Neuronal stem cell (in vitro differentiated cells): ENCODE measurements around the gene KEAP1.
A peak's percentile ranks its signal among the peaks of the same experiment; 100 is the strongest.

Source experiments
- DNase-seq: peaks from one replicate; pipeline ENCODE4 v3.0.0-alpha.2; 2013; ENCODE audit warnings: low spot score
- H2AFZ ChIP-seq: one replicate; pipeline ENCODE4 v1.6.1; 2013; ENCODE audit warnings: mild to moderate bottlenecking, low read length, inconsistent platforms
- H2AK5ac ChIP-seq: 2 replicates; pipeline ENCODE4 v1.6.1; 2013; ENCODE audit warnings: low read depth, mild to moderate bottlenecking, inconsistent platforms, low read length, moderate library complexity, mixed read lengths
- H2BK120ac ChIP-seq: 2 replicates; pipeline ENCODE4 v1.6.1; 2013; ENCODE audit warnings: low read depth, mild to moderate bottlenecking, inconsistent platforms, low read length, moderate library complexity, mixed read lengths
- H2BK12ac ChIP-seq: one replicate; pipeline ENCODE4 v1.6.1; 2013; ENCODE audit warnings: low read length, inconsistent platforms
- H2BK15ac ChIP-seq: 2 replicates; pipeline ENCODE4 v1.6.1; 2013; ENCODE audit warnings: mild to moderate bottlenecking, low read length, inconsistent platforms, mixed read lengths
- H2BK5ac ChIP-seq: one replicate; pipeline ENCODE4 v1.6.1; 2013; ENCODE audit warnings: inconsistent platforms, mild to moderate bottlenecking, low read length, moderate library complexity
- H3K14ac ChIP-seq: one replicate; pipeline ENCODE4 v1.6.1; 2013; ENCODE audit warnings: low read length, inconsistent platforms
- H3K18ac ChIP-seq: 2 replicates; pipeline ENCODE4 v1.6.1; 2013; ENCODE audit warnings: low read length, inconsistent platforms
- H3K23ac ChIP-seq: 2 replicates; pipeline ENCODE4 v1.6.1; 2013; ENCODE audit warnings: low read depth, mild to moderate bottlenecking, mixed read lengths, low read length, inconsistent platforms; ENCODE audit not compliant: poor library complexity
- H3K27ac ChIP-seq: replicated peaks from 3 replicates; pipeline ENCODE4 v1.5.1; 2013; ENCODE audit warnings: low read length, inconsistent platforms
- H3K27me3 ChIP-seq, 3 experiments: 2 replicates each; pipeline ENCODE4 v1.6.1; 2013; ENCODE audit warnings: low read length in 3 of 3, mild to moderate bottlenecking in 2 of 3, inconsistent platforms in 1 of 3, low read depth in 1 of 3, mixed read lengths in 1 of 3, moderate library complexity in 1 of 3; ENCODE audit not compliant: control insufficient read depth in 3 of 3, insufficient read depth in 3 of 3
- H3K36me3 ChIP-seq, 2 donors: replicated peaks in 1 of 2; 2 replicates each; pipeline ENCODE4 v1.6.1; 2013; ENCODE audit warnings: low read length in 2 of 2; ENCODE audit not compliant: control insufficient read depth in 2 of 2, insufficient read depth in 2 of 2
- H3K4ac ChIP-seq: 2 replicates; pipeline ENCODE4 v1.6.1; 2013; ENCODE audit warnings: inconsistent platforms, mild to moderate bottlenecking, low read length, moderate library complexity
- H3K4me1 ChIP-seq, 2 donors: 1 replicate in 1 of 2; 2 replicates in 1 of 2; pipeline ENCODE4 v1.6.1; 2013; ENCODE audit warnings: low read length in 2 of 2, low read depth in 1 of 2; ENCODE audit not compliant: control insufficient read depth in 2 of 2, insufficient read depth in 1 of 2
- H3K4me2 ChIP-seq: one replicate; pipeline ENCODE4 v1.6.1; 2013; ENCODE audit warnings: mild to moderate bottlenecking, low read length, inconsistent platforms; ENCODE audit not compliant: insufficient read depth, poor library complexity, severe bottlenecking
- H3K4me3 ChIP-seq, 2 donors: 2 replicates each; pipeline ENCODE4 v1.5.1; 2013; ENCODE audit warnings: low read length in 2 of 2, mild to moderate bottlenecking in 2 of 2, inconsistent platforms in 1 of 2, moderate library complexity in 1 of 2
- H3K79me1 ChIP-seq: one replicate; pipeline ENCODE4 v1.6.1; 2013; ENCODE audit warnings: low read depth, mild to moderate bottlenecking, inconsistent platforms, low read length, moderate library complexity
- H3K9ac ChIP-seq: one replicate; pipeline ENCODE4 v1.6.1; 2013; ENCODE audit warnings: mild to moderate bottlenecking, low read depth, low read length, inconsistent platforms; ENCODE audit not compliant: poor library complexity
- H3K9me3 ChIP-seq, 2 donors: replicated peaks in 1 of 2; 2 replicates each; pipeline versions ENCODE3 to v1.6.1; 2013; ENCODE audit warnings: low read length in 2 of 2, mild to moderate bottlenecking in 2 of 2, inconsistent platforms in 1 of 2, low read depth in 1 of 2, mixed read lengths in 1 of 2, moderate library complexity in 1 of 2; ENCODE audit not compliant: control insufficient read depth in 2 of 2, insufficient read depth in 1 of 2
- H4K8ac ChIP-seq: one replicate; pipeline ENCODE4 v1.6.1; 2013; ENCODE audit warnings: low read depth, mild to moderate bottlenecking, inconsistent platforms, low read length, moderate library complexity
- H4K91ac ChIP-seq: one replicate; pipeline ENCODE4 v1.6.1; 2013; ENCODE audit warnings: low read length, low read depth, mild to moderate bottlenecking, inconsistent platforms; ENCODE audit not compliant: poor library complexity
- WGBS, 2 donors: extraction: QIAGEN DNeasy Blood & Tissue Kit; methylation state at CpG; one replicate each; pipeline ENCODE4 v1.1.7; 2013; ENCODE audit warnings: missing lambda C conversion rate in 2 of 2, mixed read lengths in 1 of 2; ENCODE audit not compliant: insufficient read length in 2 of 2, insufficient replicate concordance in 1 of 2; ENCODE audit errors: extremely low coverage in 2 of 2; 5-methylcytosine and 5-hydroxymethylcytosine counted together

KEAP1 gene

DNA sequence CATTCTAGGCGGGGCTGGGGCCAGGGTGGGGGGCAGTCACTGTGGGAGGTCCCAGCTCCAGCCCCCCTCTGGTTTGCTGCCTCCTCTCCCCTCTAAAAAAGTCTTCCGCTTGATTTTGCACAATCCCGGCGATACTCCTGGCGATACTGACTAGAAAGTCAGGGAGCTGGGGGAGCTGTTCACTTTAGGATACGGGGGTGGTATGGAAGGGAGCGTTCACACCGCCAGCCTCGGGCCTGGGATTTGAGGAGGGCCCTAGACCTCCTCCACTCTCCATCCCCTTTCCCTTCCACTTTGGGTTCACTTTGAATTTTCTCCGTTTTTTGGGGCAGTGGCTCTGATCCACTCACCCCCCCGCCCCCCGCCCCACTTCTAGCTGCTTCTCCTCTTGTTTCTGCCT, 35.0 kb downstream of the KEAP1 start:
- no CpG with 5 or more reads among the region's 12 CpGs for WGBS, 2 donors
- Histone ChIP-seq H3K36me3 (peaks cover 2 to 4% of the 10 kb centered on the region in 2 donors), H4K91ac (no peak overlapping the region), H3K79me1 (no peaks in the 10 kb centered on the region), H4K8ac (no peak overlapping the region), H2BK12ac (no peak overlapping the region), H2BK120ac (no peak overlapping the region), H3K18ac (peak overlapping the region; percentile 67), H3K4me3 (no peak overlapping the region), H3K4me2 (no peak overlapping the region), H3K23ac (no peak overlapping the region), H2AFZ (no peak overlapping the region), H3K9me3 (no peaks in the 10 kb centered on the region), H3K4ac (no peak overlapping the region), H2AK5ac (no peak overlapping the region), H3K27me3 (no peaks in the 10 kb centered on the region), H2BK5ac (no peak overlapping the region), H2BK15ac (no peak overlapping the region), H3K27ac (no peak overlapping the region), H3K9ac (no peak overlapping the region), H3K4me1 (peaks cover 0 to 11% of the 10 kb centered on the region in 2 donors), H3K14ac (no peak overlapping the region)
- no peak for DNase-seq

- Histone ChIP-seq H3K27me3 (no peaks in the 10 kb centered on the region), H3K27ac (no peak overlapping the region), H3K4me1 (peaks cover 0 to 11% of the 10 kb centered on the region in 2 donors), H3K4ac (no peak overlapping the region), H3K79me1 (no peaks in the 10 kb centered on the region), H2BK15ac (peak overlapping the region; percentile 21), H3K4me3 (no peak overlapping the region), H3K4me2 (no peak overlapping the region), H2BK120ac (no peak overlapping the region), H2BK5ac (peak overlapping the region; percentile 54), H4K8ac (no peak overlapping the region), H3K9ac (no peak overlapping the region), H3K9me3 (no peaks in the 10 kb centered on the region), H3K36me3 (peaks cover 2 to 4% of the 10 kb centered on the region in 2 donors), H4K91ac (no peak overlapping the region), H3K18ac (peak overlapping the region; percentile 52), H2AFZ (no peak overlapping the region), H3K23ac (no peak overlapping the region), H3K14ac (peak overlapping the region; percentile 17), H2AK5ac (peak overlapping the region; percentile 68), H2BK12ac (peak overlapping the region; percentile 22)
- no CpG with 5 or more reads among the region's 20 CpGs for WGBS, 2 donors
- no peak for DNase-seq
Observed at GRCh38 chr19:10467104-10467706, 36.0 kb downstream of the KEAP1 start.

DNA sequence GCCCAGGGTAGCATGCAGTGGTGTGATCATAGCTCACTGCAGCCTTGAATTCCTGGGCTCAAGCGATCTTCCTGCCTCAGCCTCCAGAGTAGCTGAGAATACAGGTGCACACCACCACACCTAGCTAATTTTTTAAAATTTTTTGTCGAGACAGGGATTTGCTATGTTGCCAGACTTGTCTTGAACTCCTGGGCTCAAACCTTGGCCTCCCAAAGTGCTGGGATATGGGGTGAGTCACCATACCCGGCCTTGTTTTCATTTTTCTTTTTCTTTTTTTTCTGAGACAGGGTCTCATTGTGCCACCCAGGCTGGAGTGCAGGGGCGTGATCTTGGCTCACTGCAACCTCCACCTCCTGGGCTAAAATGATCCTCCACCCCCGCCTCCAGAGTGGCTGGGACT, 38.7 kb downstream of the KEAP1 start:
- Histone ChIP-seq H2BK12ac (no peak overlapping the region), H3K79me1 (peaks cover 1% of the 10 kb centered on the region), H3K4me3 (no peak overlapping the region), H3K14ac (no peak overlapping the region), H3K27me3 (no peaks in the 10 kb centered on the region), H3K27ac (no peak overlapping the region), H3K9ac (no peak overlapping the region), H3K18ac (no peak overlapping the region), H3K4me2 (no peak overlapping the region), H4K91ac (no peak overlapping the region), H3K4me1 (peaks cover 4 to 17% of the 10 kb centered on the region in 2 donors), H2BK5ac (no peak overlapping the region), H2BK120ac (no peak overlapping the region), H4K8ac (no peak overlapping the region), H3K4ac (no peak overlapping the region), H2AFZ (no peak overlapping the region), H3K36me3 (peaks cover 2 to 4% of the 10 kb centered on the region in 2 donors), H2AK5ac (no peak overlapping the region), H3K23ac (no peak overlapping the region), H2BK15ac (no peak overlapping the region), H3K9me3 (no peaks in the 10 kb centered on the region)
- no CpG with 5 or more reads among the region's 5 CpGs for WGBS, 2 donors
- no peak for DNase-seq

GRCh38 chr19:10462557-10462956, 40.6 kb downstream of the KEAP1 start:
- H2BK5ac ChIP-seq, result no peak overlapping the region
- peaks cover 4 to 8% of the 10 kb centered on the region in 2 donors for H3K4me1 ChIP-seq
- no peak overlapping the region for H3K23ac ChIP-seq
- H3K4ac ChIP-seq, result no peak overlapping the region
- 100% methylated on average over 2 of the region's 4 CpGs; no CpG with 5 or more reads in 1 of the 2 donors for WGBS, 2 donors
- peaks cover 2 to 4% of the 10 kb centered on the region in 2 donors for H3K36me3 ChIP-seq
- no peak overlapping the region for H3K4me2 ChIP-seq
- no peak overlapping the region for H3K4me3 ChIP-seq
- no peak overlapping the region for H3K18ac ChIP-seq
- H3K79me1 ChIP-seq, result peaks cover 2% of the 10 kb centered on the region
- DNase-seq, result no peak
- H3K9ac ChIP-seq, result no peak overlapping the region
- H3K14ac ChIP-seq, result no peak overlapping the region
- no peak overlapping the region for H2BK12ac ChIP-seq
- H2AFZ ChIP-seq, result no peak overlapping the region
- H4K8ac ChIP-seq, result no peak overlapping the region
- no peak overlapping the region for H2BK15ac ChIP-seq
- H3K9me3 ChIP-seq, result no peaks in the 10 kb centered on the region
- H3K27ac ChIP-seq, result no peak overlapping the region
- no peak overlapping the region for H2BK120ac ChIP-seq
- no peaks in the 10 kb centered on the region for H3K27me3 ChIP-seq
- no peak overlapping the region for H4K91ac ChIP-seq
- H2AK5ac ChIP-seq, result no peak overlapping the region
